ENCODE measurements around the gene POT1. TPM values are rescaled to one million over a fixed set of nuclear protein-coding genes. Genes with fewer than 3 reads are reported as not detected.

Gene POT1
- total RNA-seq, 1 experiment from 2014 or later = 55.0 TPM

DNA sequence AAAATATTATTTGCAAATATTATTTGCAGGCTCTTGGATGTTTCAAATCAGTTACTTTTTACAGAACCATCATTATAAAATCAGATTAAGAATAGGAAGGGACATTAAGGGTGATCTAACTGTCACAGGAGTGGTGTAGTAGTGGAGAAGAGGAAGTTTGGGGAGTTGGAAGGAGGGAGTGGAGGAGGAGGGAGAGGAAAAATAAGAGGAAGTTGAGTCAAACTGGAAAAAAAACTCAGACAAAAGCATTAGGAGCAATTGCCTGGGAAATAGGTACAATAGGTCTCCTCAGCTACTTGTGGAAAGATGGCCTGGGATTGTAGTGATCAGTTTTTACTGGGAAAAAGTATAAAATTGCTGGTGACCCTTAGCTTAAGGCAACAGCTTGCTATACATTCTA, 86.3 kb downstream of the POT1 start:
- DNase-seq (ENCODE audit: low read depth, low spot score) = no peak
- in situ Hi-C loops (cut with HindIII; ENCODE audit: low pct_unique_long_range_greater_than_20kb, low sequenced_read_pairs) = no loop called here

- peak; percentile 76 for DNase-seq (ENCODE audit: low read depth, low spot score)
- in situ Hi-C loops (cut with HindIII; ENCODE audit: low pct_unique_long_range_greater_than_20kb, low sequenced_read_pairs) = no loop called here
These were observed 89.2 kb downstream of the POT1 start for GRCh38 chr7:124840435-124840834.

DNA sequence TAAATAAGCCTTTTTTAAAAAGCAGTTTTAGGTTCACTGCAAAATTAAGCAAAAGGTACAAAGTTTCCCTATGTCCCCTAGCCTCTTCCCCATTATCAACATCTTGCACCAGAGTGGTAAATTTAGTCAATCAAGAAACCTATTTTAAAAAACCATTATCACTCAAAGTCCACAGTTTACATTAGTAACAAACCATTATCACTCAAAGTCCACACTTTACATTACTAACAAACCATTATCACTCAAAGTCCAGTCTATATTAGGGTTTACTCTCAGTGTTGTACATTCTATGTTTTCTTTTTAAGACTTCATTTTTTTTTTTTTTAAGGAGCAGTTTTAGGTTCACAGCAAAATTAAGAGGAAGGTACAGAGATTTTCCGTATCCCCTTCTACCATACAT, 89.9 kb downstream of the POT1 start:
- in situ Hi-C loops (cut with HindIII; ENCODE audit: low pct_unique_long_range_greater_than_20kb, low sequenced_read_pairs) = no loop called here

GRCh38 chr7:124836173-124836572, 93.5 kb downstream of the POT1 start:
- DNase-seq (ENCODE audit: low read depth, low spot score) = no peak
- in situ Hi-C loops (cut with HindIII; ENCODE audit: low pct_unique_long_range_greater_than_20kb, low sequenced_read_pairs) = no loop called here

More for the DNA sequence above, 89.9 kb downstream of the POT1 start:
- DNase-seq (ENCODE audit: low read depth, low spot score) = no peak

GRCh38 chr7:124818807-124819206, 110.8 kb downstream of the POT1 start:
- in situ Hi-C loops (cut with HindIII; ENCODE audit: low pct_unique_long_range_greater_than_20kb, low sequenced_read_pairs) = loop anchor here (25.0 kb wide), 2 partner anchors 657 to 857 kb away; no protein-coding TSS in a partner anchor

GRCh38 chr7:124813994-124814798, 115.4 kb downstream of the POT1 start:
- no peak for DNase-seq (ENCODE audit: low read depth, low spot score)
- in situ Hi-C loops (cut with HindIII; ENCODE audit: low pct_unique_long_range_greater_than_20kb, low sequenced_read_pairs) = loop anchor here (25.0 kb wide), 2 partner anchors 652 to 852 kb away; no protein-coding TSS in a partner anchor

More at GRCh38 chr7:124818807-124819206, 110.8 kb downstream of the POT1 start:
- DNase-seq (ENCODE audit: low read depth, low spot score) = no peak

- in situ Hi-C loops (cut with HindIII; ENCODE audit: low pct_unique_long_range_greater_than_20kb, low sequenced_read_pairs) = loop anchor here (25.0 kb wide), 2 partner anchors 650 to 850 kb away; no protein-coding TSS in a partner anchor
- no peak for DNase-seq (ENCODE audit: low read depth, low spot score)
These were observed 116.9 kb downstream of the POT1 start for GRCh38 chr7:124812764-124813163.

DNA sequence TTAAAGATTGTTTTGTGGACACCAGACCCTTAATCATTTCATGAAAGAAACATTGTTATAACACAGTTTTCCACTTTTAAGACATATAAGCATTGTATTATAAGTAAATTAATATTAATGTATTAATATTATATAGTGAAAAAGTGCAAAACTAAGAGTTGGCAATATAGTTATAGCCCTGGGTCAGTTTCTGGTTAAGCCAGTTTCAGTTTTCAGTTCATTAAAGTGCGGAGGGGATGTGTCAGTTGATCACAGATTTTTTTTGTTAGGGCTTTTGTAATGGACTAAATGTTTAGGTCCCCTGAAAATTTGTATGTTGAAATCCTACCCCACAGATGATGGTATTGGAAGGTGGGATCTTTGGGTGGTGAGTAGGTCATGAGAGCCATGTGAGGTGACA, 118.3 kb downstream of the POT1 start:
- in situ Hi-C loops (cut with HindIII; ENCODE audit: low pct_unique_long_range_greater_than_20kb, low sequenced_read_pairs) = loop anchor here (25.0 kb wide), 2 partner anchors 649 to 849 kb away; no protein-coding TSS in a partner anchor
- DNase-seq (ENCODE audit: low read depth, low spot score) = no peak

DNA sequence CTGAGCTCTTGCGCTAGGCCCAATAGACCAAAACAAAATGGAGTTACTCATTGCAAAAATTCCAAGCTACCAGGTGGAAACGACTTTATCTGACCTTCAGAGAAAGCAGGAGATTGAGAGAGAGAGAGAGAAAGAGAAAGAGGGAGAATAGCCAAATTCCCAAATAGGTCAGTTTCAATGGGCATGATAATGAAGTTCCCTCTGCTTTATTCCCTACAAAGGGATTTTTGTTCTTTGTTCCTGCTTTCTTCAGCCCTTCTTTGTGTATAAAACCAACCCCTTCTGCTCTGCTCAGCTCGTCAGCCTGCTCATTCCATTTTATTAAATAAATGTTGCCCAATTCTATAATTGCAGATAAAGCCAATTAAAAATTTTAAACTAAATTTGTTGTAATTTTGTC, 119.0 kb downstream of the POT1 start:
- DNase-seq (ENCODE audit: low read depth, low spot score) = peak; percentile 78
- in situ Hi-C loops (cut with HindIII; ENCODE audit: low pct_unique_long_range_greater_than_20kb, low sequenced_read_pairs) = loop anchor here (25.0 kb wide), 2 partner anchors 648 to 848 kb away; no protein-coding TSS in a partner anchor

- no peak for DNase-seq (ENCODE audit: low read depth, low spot score)
- in situ Hi-C loops (cut with HindIII; ENCODE audit: low pct_unique_long_range_greater_than_20kb, low sequenced_read_pairs) = loop anchor here (25.0 kb wide), 2 partner anchors 646 to 846 kb away; no protein-coding TSS in a partner anchor
These were observed 121.4 kb downstream of the POT1 start for GRCh38 chr7:124808206-124808605.

- no peak for DNase-seq (ENCODE audit: low read depth, low spot score)
- in situ Hi-C loops (cut with HindIII; ENCODE audit: low pct_unique_long_range_greater_than_20kb, low sequenced_read_pairs) = loop anchor here (25.0 kb wide), 2 partner anchors 639 to 839 kb away; no protein-coding TSS in a partner anchor
These were observed 128.2 kb downstream of the POT1 start for GRCh38 chr7:124801330-124801895.

GRCh38 chr7:124800386-124800785, 129.2 kb downstream of the POT1 start:
- in situ Hi-C loops (cut with HindIII; ENCODE audit: low pct_unique_long_range_greater_than_20kb, low sequenced_read_pairs) = loop anchor here (25.0 kb wide), 2 partner anchors 638 to 838 kb away; no protein-coding TSS in a partner anchor
- DNase-seq (ENCODE audit: low read depth, low spot score) = no peak

DNA sequence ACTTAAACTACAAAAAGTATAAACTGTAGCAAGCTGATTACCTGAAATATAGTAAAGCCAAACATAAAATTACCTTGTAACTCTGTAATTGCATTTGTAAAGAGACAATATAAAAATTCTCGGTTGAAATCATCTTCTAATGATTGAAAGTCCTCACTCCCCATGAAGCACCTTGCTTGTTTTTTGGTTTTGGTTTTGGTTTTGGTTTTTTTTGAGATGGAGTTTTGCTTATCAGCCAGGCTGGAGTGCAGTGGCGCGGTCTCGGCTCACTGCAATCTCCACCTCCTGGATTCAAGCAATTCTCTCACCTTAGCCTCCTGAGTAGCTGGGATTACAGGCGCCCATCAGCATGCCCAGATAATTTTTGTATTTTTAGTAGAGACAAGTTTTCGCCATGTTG, 130.2 kb downstream of the POT1 start:
- in situ Hi-C loops (cut with HindIII; ENCODE audit: low pct_unique_long_range_greater_than_20kb, low sequenced_read_pairs) = no loop called here
- DNase-seq (ENCODE audit: low read depth, low spot score) = no peak

- DNase-seq (ENCODE audit: low read depth, low spot score) = no peak
- in situ Hi-C loops (cut with HindIII; ENCODE audit: low pct_unique_long_range_greater_than_20kb, low sequenced_read_pairs) = no loop called here
These were observed 132.9 kb downstream of the POT1 start for GRCh38 chr7:124796771-124797170.

DNA sequence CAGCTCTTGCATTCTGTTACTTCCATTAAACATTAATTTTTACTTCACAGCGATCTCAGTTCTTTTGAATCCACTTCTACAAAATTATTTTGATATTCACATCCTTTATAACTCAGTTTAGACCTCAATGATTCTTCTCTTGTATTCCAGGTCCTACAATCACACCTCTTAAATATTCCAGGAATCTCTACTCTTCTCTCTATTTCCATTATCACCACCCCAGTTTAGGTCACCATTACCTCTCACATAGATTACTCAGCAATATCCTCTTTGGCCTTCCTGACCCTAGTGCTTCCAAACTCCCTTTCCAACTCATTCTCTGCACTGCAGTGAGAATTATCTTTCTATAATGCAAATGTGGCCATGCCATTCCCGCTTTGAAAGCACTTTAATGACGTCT, 136.9 kb downstream of the POT1 start:
- in situ Hi-C loops (cut with HindIII; ENCODE audit: low pct_unique_long_range_greater_than_20kb, low sequenced_read_pairs) = no loop called here
- no peak for DNase-seq (ENCODE audit: low read depth, low spot score)

DNA sequence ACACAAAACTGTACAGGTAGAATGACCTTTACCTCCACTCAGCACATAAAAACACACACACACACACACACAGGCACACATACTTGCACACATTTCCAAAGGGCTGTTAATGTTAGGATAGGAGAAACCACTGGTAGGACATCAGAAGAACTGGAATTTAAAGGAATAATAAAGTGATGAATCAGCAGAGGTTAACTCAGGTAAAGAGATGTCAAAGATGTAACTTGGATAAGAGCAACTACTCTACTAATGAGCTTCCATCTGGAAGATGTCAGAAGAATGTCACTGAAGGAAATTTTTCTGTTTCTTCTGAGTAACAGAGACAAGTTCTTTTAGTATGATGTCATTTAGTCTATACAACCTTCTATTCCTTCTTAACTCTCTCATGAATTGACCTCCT, 137.6 kb downstream of the POT1 start:
- in situ Hi-C loops (cut with HindIII; ENCODE audit: low pct_unique_long_range_greater_than_20kb, low sequenced_read_pairs) = no loop called here
- no peak for DNase-seq (ENCODE audit: low read depth, low spot score)

GRCh38 chr7:124791426-124791825, 138.2 kb downstream of the POT1 start:
- in situ Hi-C loops (cut with HindIII; ENCODE audit: low pct_unique_long_range_greater_than_20kb, low sequenced_read_pairs) = no loop called here

GRCh38 chr7:124790645-124791044, 139.0 kb downstream of the POT1 start:
- no peak for DNase-seq (ENCODE audit: low read depth, low spot score)
- in situ Hi-C loops (cut with HindIII; ENCODE audit: low pct_unique_long_range_greater_than_20kb, low sequenced_read_pairs) = no loop called here

More at GRCh38 chr7:124791426-124791825, 138.2 kb downstream of the POT1 start:
- DNase-seq (ENCODE audit: low read depth, low spot score) = no peak
